Spleen (tissue), 7 donors: ENCODE measurements around the gene ANKRD50.

Experiments
- POLR2A ChIP-seq, 3 donors: fragments of 450-650 bp; IDR thresholded peaks; one replicate each; pipeline ENCODE4 v1.5.1; 2017; ENCODE audit warnings: antibody characterized with exemption in 3 of 3, mild to moderate bottlenecking in 1 of 3
- POLR2AphosphoS5 ChIP-seq, 3 donors: sonication (generic); formaldehyde crosslinking; IDR thresholded peaks; one replicate each; pipeline ENCODE4 v1.5.1; 2017; ENCODE audit warnings: antibody characterized with exemption in 3 of 3
- TF ChIP-seq, protein P1 (sequence below), 11 experiments: fragments of 200-600 bp in 7 of 11; fragments of 450-650 bp in 4 of 11; sonication (generic) in 4 of 11; IDR thresholded peaks in 8 of 11; conservative IDR thresholded peaks in 3 of 11; 1 replicate in 7 of 11; 2 replicates in 4 of 11; pipeline versions ENCODE4 v1.4.0 to v1.8.0; 2016 to 2021; ENCODE audit warnings: antibody characterized with exemption in 11 of 11, inconsistent platforms in 4 of 11, mild to moderate bottlenecking in 1 of 11
- donor health status: DM: no; HTN: no; CAD: no; lungs with moderate emphysema.
- donor health status: DM: no; HTN: no; CAD: no.
- donor health status: DM: no; HTN: no; CAD: no.

DNA sequence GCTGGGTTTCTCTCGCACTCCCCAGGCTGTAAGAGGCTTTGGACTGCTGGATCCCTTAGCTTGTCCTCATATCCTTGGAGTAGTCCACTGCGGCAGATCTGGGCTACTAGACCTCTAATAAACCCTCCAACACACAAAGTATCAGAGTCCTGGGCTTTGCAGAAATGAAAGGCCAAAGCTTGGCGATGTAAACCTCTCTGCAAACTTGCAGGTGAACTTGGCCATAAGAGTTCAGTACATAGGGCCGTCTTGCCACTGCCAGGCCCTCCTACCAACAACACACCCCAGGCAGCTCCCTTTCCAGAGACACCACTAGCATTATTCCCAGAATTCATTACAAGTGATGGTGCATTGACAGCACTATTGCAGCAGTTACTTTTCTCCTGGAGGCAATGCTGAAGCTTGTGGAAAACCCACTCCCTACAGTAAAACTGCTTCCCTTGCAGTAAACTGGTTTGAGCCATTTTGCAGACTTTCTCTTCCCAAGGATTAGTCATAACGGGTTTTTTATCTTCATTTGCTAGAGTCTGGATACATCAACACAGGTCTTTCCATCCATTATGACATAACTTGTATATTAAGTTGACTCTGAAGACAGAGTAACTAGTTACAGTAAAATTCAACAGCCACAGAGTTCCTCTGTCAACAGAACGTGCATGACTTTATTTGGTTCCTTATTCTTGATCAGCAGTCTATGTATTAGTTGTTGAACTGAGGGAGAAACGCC is 2.4 kb downstream of the ANKRD50 start:
- TF ChIP-seq, protein P1, sequence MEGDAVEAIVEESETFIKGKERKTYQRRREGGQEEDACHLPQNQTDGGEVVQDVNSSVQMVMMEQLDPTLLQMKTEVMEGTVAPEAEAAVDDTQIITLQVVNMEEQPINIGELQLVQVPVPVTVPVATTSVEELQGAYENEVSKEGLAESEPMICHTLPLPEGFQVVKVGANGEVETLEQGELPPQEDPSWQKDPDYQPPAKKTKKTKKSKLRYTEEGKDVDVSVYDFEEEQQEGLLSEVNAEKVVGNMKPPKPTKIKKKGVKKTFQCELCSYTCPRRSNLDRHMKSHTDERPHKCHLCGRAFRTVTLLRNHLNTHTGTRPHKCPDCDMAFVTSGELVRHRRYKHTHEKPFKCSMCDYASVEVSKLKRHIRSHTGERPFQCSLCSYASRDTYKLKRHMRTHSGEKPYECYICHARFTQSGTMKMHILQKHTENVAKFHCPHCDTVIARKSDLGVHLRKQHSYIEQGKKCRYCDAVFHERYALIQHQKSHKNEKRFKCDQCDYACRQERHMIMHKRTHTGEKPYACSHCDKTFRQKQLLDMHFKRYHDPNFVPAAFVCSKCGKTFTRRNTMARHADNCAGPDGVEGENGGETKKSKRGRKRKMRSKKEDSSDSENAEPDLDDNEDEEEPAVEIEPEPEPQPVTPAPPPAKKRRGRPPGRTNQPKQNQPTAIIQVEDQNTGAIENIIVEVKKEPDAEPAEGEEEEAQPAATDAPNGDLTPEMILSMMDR (IDR thresholded peaks at IDR 0.05 in 8 of 11, conservative IDR thresholded peaks at IDR 0.05 in 3 of 11): no peak
- TF ChIP-seq POLR2AphosphoS5 (IDR thresholded peaks at IDR 0.05) (no peak), POLR2A (IDR thresholded peaks at IDR 0.05) (no peak)
